RKO (cell line): ENCODE measurements around the gene CMPK1.
"Not testable (repeated sequence)": the region's sequence is repeated elsewhere in the genome, so short reads cannot be mapped to it uniquely, and the experiment has no call there.

ENCODE experiments used
- DNase-seq: peaks from one replicate; pipeline ENCODE4 v3.0.0-alpha.2; 2016; ENCODE audit warnings: low spot score

The CMPK1 gene

DNA sequence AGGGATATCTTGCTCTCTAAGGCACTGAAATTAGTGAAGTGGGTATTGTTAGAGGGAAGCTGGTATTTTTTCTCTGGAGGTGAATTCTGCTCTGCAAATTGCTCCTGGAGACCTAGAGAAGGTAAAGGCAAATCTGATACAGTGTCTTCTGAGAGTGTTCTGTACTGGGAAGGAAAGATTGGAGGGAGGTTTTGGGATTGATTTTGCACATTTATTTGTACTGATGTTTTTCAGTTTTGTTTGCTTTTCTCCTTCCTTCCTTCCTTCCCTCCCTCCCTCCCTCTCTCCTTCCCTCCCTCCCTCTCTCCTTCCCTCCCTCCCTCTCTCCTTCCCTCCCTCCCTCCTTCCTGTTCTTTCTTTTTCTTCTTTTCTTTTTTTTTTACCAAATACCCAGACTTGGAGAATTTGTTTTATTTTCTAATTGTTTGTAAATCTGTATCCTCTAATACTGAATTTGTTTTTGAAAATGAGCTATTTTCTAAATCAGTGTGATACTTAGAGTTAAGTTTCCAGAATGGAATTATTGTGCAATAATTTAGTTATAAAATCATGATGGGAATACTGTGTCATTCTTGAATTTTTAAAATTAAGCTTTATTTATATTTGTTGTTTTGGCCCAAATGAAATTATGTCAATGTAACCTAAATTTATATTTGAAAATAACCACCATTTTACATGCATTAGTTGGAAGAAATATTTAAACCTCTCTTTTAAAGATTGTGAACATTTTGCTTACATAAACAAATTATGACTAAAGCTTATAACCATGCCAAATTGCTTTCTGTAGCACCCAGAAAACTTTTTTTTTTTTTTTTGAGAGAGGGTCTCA, 4.9 kb downstream of the CMPK1 start:
- DNase-seq, result no peak

DNA sequence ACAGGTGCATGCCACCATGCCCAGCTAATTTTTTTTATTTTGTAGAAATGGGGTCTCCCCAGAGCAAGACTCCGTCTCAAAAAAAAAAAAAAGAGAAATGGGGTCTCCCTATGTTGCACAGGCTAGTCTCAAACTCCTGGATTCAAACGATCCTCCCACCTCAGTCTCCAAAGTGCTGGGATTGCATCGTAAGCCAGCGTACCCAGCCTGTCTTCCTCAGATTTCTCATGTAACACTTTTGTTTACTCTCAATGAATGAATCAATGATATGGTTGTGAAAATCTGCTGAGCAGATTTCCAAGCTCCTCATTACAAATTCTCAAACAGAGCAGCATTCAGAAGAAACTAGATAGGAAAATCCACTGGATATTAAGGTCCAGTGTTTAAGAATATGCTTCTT, 6.6 kb downstream of the CMPK1 start:
- DNase-seq, result no peak

DNA sequence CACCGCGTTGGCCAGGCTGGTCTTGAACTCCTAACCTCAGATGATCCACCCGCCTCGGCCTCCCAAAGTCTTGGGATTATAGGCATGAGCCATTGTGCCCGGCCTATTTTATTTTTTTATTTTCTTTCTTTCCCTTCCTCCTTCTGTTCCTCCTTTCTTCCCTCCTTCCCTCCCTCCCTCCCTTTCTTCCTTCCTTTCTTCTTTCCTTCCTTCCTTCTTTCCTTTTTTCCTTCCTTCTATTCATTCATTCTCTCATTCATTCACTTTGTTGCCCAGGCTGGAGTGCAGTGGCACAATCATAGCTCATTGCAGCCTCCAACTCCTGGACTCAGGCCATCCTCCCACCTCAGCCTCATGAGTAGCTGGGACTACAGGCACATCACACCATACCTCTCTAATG, 13.4 kb downstream of the CMPK1 start:
- not testable (repeated sequence) for DNase-seq

DNA sequence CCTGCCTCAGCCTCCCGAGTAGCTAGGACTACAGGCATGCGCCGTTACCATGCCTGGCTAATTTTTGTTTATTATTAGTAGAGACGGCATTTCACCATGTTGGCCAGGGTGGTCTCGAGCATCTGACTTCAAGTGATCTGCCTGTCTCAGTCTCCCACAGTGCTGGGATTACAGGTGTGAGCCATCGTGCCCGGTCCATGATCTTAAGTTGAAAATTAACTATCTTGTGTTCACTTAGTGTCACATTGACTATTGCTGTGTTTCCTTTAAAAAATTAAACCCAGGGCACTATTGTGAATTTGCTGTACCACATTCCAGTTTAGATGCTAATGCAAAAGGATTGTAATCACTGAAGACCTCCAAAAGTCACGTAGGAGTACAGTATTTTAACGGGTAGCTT, 14.1 kb downstream of the CMPK1 start:
- DNase-seq, result no peak

DNA sequence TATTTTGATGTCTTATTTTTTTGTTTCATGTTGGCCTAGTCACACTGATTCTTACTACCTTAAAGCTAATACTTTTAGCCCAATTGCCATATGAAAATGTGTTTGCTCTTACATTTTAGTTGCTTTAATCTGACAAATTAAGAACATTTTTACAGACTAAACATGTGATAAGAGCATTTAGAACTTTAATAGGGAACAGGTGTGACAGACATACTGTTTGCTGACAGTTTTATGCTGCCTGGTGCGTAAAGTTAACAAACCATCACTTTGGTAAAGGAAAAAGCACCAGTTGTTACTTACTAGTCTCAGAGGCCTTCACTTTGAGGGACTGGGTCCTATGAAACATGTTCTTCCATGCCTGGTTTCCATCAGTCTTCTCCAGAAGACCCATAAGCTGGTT, 14.7 kb downstream of the CMPK1 start:
- DNase-seq, result no peak

DNA sequence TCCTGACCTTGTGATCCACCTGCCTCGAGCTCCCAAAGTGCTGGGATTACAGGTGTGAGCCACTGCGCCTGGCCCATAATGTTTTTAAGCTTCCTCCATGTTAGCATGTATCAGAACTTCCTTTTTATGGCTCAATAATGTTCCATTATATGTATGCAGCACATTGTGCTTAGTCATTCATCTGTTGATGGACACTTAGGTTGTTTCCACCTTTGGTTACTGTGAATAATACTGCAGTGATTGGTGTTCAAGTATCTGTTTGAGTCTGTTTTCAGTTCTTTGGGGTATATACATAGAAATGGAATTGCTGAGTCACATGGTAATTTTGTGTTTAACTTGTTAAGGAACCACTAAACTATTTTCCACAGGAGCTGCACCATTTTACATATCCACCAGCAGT, 17.7 kb downstream of the CMPK1 start:
- peak; percentile 51 for DNase-seq

DNA sequence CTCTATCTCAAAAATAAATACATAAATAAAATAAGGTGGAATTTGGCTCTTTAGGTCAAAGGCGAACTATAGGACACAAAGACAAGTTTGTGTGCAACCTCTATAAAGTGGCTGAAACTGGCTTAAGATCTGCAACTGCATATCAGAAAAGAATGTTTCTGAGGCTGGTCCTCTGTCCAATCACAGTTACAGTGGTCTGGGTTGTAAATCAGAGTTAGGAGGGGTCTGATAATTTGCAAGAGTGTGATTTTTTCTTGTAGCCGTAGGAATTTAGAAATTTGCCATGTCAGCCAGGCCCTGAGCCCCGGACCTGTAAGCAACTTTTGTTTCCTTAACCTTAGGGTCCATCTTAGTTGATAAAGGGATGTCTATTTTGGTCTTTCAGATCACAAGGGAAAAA, 27.8 kb downstream of the CMPK1 start:
- DNase-seq, result no peak

DNA sequence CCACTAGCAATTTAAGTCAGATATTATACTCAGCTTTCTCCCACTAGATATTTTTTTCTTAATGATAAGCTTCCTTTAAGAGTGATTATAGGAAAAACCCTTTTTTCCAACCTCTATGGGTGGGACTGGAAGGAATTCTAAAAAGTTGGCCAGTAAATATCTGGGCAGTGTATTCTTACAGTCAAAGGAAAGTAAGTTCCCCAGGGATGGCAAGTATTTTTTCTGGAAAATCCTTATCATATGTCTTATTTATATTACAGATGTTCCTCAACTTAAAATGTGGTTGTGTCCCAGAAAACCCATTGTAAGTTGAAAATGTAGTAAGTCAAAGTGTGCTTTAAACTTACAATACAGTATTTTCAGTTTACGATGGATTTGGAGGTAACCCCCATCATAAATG, 29.2 kb downstream of the CMPK1 start:
- no peak for DNase-seq

DNA sequence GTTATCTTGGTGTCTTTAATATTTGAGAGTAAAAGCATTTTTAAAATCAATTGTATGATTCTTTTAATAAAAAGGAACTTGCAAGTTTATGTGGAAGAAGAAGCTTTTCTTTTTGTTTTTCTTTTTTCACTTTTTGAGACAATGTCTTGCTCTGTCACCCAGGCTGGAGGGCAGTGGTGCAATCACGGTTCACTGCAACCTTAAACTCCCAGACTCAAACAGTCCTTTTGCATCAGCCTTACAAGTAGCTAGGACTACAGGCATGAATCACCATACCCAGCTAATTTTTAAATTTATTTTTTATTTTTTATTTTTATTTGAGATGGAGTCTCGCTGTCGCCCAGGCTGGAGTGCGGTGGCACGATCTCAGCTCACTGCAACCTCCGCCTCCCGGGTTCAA, 34.1 kb downstream of the CMPK1 start:
- DNase-seq, result no peak

DNA sequence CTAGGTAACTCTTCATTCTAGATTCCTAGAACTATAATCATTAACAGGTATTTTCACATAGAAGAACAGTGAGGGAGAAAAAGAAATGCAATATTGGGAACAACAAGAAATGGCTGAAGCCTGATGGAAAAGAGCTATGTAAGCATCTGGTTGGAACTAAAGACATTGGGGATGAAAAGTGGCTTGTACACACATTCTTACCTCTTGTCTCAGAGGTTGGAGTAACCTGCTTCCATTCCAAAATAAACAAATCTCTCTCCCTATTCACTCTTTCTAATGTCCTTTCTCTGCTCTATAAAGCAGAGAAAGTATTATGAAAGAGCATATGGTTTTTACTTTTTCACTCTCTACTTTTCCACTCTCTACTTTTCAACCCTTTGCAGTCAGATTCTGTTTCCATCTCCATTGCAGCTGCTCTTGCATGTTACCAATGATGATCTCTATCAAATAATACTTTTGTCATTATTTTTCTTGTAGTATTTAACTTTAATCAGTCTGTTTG, 37.5 kb downstream of the CMPK1 start:
- no peak for DNase-seq

DNA sequence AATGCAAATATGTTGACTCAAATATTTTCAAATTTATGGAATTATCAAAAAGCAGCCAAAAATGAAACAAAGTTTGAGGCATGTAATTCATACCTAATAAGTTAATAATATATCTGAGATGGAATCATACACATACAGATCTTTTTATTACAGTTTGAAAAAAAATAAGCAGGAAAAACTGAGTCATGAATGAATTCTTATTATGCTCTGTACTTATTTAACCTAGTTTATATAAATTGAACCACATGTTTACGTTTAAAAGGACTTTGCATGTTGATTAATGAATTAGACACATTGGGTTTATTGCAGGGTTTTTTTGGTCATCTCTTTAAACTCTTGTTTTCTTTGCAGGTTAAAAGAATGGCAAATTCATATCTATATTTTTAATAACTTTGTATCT, 40.9 kb downstream of the CMPK1 start:
- DNase-seq, result no peak

DNA sequence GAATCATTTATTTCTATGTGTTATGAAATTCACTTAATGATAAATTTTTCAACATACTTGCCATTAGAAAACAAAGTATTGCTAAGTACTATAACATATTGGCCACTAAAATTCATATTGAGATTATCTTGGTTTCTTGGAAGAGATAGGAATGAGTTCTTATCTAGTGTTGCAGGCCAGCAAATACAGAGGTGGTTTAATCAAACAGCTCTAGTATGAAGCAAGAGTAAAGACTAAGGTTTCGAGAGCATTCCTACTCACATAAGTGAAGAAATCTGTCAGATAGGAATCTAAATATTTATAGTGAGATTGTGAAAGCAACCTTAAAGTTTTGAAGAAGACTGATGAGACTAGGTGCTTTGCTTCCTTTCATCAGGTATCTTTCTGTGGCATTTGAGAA, 44.6 kb downstream of the CMPK1 start:
- no peak for DNase-seq

DNA sequence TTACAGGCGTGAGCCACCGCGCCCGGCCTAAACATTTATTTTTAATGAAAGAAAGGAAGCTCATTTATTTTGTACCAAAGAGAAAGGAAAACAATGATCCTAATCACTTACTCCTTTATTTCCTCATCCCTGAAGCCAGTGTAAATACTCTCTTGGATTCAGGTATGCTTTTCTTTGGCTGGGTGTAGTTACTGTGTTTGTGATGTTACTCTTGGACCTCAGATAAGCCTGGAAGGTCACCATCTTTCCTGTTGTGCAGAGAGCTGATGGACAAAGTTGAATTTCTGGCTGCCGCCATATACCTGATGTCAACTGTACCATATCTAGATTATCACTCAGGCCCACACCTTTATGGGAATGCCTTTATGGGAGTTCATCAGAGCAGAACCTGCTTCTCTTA, 47.1 kb downstream of the CMPK1 start:
- DNase-seq, result no peak

DNA sequence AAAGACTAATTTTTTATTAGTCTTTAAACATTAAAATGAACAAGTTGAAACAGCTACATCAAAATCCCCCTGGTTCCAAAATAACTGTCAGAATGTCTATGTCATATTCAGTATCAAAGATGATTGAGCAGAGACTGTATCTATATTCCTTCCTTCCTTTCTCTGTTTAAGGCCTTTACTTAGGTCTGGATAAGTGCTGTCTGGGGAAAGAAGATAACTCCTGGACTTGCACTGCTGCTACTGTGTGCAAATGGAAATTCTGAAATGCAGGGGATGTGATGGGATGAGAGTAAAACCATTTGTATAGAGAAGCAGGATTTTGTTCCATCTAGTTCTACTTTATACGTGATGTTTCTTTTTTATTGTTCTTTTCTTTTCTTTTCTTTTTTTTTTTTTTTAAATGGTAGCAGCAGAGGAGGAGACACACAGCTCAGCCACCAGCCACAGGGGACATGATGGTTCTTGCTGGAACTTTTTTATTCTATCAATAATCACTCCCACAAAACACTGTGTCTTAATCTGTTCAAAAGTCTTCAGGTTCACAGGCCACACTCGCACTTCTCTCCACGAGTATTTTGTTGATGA, 48.9 kb downstream of the CMPK1 start:
- no peak for DNase-seq

DNA sequence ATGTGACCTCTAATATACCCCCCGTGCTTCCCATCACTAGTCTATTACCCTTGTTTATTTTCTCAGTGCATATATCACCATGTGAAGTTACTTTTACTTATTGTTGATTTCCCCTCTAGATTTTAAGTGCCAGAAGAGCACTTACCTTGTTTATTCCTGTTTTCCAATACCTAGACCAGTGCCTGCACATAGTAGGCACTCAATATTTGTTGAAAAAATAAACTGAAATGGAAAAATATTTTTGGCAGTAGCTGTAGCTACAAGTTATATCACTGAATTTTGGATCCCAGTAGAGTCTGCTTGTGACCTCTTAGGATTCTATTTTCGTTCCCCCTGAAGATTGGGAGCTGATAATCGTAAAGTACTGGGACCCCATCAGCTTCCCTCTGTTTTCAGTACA, 50.5 kb downstream of the CMPK1 start:
- no peak for DNase-seq

DNA sequence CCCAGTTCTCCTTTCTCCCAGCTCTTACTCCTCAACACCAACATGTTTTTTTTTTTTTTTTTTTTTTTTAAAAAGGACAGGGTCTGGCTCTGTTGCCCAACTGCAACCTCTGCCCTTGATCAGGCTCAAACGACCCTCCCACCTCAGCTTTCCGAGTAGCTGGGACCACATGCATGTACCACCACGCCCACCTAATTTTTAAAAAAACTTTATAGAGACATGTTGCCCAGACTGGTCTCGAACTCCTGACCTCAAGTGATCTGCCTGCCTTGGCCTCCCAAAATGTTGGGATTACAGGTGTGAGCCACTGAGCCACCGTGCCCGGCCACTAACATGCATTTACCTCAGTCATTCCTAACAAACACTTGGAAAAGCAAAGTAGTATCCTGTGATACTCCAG, 51.4 kb downstream of the CMPK1 start:
- no peak for DNase-seq

DNA sequence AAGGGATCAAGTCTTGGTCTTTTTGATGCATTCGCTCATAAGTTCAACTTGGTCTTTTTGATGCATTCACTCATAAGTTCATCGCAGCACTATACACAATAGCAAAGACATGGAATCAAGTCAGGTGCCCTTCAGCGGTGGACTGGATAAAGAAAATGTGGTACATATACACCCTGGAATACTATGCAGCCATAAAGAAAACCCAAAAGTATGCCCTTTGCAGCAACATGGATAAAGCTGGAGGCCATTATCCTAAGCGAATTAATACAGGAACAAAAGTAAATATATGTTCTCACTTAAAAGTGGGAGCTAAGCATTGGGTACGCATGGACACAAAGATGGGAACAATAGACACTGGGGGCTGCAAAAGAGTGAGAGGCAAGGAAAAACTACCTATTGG, 52.7 kb downstream of the CMPK1 start:
- no peak for DNase-seq

DNA sequence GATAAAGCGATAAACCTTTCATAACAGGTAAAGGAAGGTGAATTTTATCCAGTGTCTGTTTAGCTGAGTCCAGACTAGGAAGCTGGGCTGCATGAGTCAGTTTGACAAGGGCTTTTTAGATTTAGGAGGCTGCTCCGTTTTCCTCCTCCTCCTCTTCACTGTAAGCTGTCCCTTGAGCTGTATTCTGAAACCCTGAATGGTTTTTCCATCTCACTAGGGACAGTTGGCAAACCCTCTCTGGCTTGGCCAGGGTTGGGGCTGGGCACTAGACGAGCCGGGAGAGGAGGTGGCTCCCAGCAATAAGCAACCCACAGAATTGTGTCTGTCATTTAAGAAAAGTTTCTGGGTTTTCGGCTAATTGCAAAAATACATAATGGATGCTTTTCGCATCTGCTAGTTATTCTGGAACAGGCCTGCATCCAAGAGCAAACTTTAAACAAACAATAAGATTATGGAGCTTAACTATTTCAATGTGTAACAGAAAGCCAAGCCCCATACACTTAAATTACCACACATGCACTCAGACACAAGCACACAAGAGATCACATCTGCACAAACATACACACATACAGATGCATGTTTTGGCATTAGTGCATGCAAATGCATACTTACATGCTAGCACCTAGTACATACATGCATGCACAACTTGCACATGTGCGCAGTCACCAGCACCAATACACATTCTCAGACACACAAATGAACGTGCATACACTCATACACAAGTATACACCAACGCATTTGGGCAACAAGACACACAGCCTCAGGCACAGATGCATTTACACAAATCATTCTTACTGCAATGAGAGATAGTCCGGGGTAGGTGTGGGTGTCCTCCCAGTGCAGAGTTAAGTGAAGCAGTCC, 54.7 kb downstream of the CMPK1 start:
- DNase-seq, result no peak

DNA sequence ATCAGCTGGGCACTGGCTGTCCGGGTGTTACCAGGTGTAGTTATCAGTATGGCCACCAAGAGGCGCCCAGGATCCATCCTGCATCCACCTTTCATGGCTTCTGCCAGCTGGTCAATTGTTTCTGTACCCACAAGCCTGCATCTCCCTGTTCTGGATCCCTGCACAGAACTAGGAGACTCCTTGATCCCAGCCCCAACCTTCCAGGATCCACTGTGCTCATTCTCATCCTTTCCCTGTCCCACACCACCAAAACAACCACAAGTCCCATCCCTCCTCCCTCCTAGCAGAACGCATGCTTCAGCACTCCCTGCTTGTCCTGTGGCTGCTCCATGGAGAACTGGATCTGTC, 55.3 kb downstream of the CMPK1 start:
- peak; percentile 60 for DNase-seq

DNA sequence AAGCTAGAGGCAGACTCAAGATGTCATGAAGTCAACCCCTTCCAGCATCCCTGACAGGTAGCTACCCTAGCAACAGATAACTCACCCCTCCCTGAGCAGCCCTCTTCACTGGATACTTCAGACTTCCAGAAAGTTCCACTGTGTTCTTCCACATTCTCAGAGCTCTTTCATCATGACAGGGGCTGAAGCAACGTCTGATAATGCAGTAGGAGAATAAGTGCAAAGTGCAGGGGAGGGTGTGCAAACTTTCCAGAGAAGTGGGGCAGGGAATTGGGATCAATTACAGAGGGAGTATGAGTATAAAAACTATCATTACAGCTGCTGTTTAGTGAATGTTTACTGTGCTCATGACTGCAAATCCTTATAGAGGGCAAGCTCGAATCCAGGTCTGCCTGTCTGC, 56.1 kb downstream of the CMPK1 start:
- DNase-seq, result no peak

DNA sequence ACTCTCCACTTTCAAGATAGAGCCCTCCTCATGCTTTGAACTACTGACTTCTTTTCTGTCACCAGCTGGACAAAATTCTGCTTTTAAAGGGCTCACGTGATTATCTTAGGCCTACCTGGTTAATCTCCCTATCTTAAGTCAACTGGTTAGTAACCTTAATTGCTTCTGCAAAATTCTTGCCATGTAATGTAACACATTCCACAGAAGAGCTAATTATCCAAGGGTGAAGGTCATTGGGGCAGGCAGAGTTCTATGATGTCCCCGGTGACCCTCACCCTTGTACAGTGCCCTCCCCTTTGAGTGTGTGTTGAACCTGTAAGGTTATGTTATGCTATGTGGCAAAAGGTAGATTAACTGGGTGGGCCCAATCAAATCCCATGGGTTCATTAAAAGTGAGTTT, 57.3 kb downstream of the CMPK1 start:
- DNase-seq, result no peak

DNA sequence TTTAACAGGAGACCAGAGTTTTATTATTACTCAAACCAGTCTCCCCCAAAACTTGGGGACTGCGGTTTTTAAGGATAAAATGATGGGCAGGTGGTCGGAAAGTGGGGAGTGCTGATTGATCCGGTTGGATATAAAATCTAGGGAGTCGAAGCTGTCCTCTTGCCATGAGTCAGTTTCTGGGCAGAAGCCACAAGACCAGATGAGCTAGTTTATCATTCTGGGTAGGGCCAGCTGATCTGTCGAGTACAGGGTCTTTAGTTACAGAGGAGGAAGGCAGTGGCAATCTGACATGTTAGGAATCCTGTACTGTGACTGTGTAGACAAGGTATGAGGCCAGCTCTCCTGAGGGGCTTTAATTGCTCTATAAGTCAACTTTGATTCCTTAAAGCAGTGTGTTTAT, 59.6 kb downstream of the CMPK1 start:
- no peak for DNase-seq

DNA sequence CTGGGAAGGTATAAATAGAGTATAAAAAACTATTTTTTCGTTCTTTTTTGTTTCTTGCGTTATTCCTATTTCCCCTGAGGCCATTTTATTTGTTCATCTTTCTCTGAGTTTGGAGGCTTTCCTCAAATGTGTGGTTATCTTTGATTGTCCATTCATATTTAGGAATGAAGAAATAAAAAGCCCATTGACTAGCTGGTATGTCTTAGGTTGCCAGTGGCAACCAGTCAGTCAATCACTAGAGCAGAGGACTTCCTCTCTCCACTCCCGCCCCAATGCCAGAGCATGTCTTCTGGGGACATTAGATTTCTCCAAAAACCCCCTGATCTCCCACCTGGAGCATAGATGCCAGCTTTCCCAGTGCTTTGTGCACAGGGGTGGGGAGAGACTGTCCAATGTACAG, 61.8 kb downstream of the CMPK1 start:
- DNase-seq, result no peak
